GM23338 (cell line): ENCODE measurements around the gene FLRT2. TPM values are rescaled to one million over a fixed set of nuclear protein-coding genes. Genes with fewer than 3 reads are reported as not detected.

Source experiments
- ATAC-seq: fragments of 200-7000 bp; cut with Tn5 transposase; 3 replicates; pipeline ENCODE4 v1.9.1; 2020
- DNase-seq: peaks from one replicate; pipeline ENCODE4 v3.0.0-alpha.2; 2015; ENCODE audit warnings: low spot score
- H2AFZ ChIP-seq: fragments of 200-600 bp; sonication (generic); 2 replicates; pipeline ENCODE4 v1.8.0; 2016; ENCODE audit warnings: antibody characterized with exemption, mild to moderate bottlenecking, moderate library complexity
- H3F3A ChIP-seq: fragments of 200-600 bp; sonication (generic); replicated peaks from 2 replicates; pipeline ENCODE4 v1.8.0; 2017; ENCODE audit warnings: antibody characterized with exemption, mixed run types, low read depth
- H3K27ac ChIP-seq: fragments of 200-600 bp; sonication (generic); 2 replicates; pipeline ENCODE4 v1.6.1; 2016; ENCODE audit warnings: low read depth
- H3K27me3 ChIP-seq: fragments of 200-600 bp; sonication (generic); 2 replicates; pipeline ENCODE4 v1.8.0; 2016; ENCODE audit warnings: mild to moderate bottlenecking, mixed run types, moderate library complexity; ENCODE audit not compliant: insufficient read depth
- H3K36me3 ChIP-seq: fragments of 200-600 bp; sonication (generic); 2 replicates; pipeline ENCODE4 v1.8.0; 2016; ENCODE audit warnings: mild to moderate bottlenecking; ENCODE audit not compliant: insufficient read depth
- H3K4me1 ChIP-seq: fragments of 200-600 bp; sonication (generic); 2 replicates; pipeline ENCODE4 v1.8.0; 2016; ENCODE audit warnings: mild to moderate bottlenecking, moderate library complexity; ENCODE audit not compliant: insufficient read depth
- H3K4me2 ChIP-seq: fragments of 200-600 bp; sonication (generic); 2 replicates; pipeline ENCODE4 v1.7.1; 2017; ENCODE audit warnings: mixed run types
- H3K4me3 ChIP-seq: fragments of 200-600 bp; sonication (generic); 2 replicates; pipeline ENCODE4 v1.6.1; 2016; ENCODE audit warnings: mixed run types
- H3K79me2 ChIP-seq: fragments of 200-600 bp; sonication (generic); replicated peaks from 2 replicates; pipeline ENCODE4 v1.8.0; 2017; ENCODE audit warnings: mild to moderate bottlenecking; ENCODE audit not compliant: insufficient read depth
- H3K9me2 ChIP-seq: fragments of 200-600 bp; sonication (generic); 2 replicates; pipeline ENCODE4 v1.8.0; 2017; ENCODE audit not compliant: insufficient read depth
- H4K20me1 ChIP-seq: fragments of 200-600 bp; sonication (generic); replicated peaks from 2 replicates; pipeline ENCODE4 v1.8.0; 2017; ENCODE audit warnings: mild to moderate bottlenecking; ENCODE audit not compliant: insufficient read depth
- H3K27ac Mint-ChIP-seq: 2 replicates; pipeline ENCODE4 v1.8.0; 2020; ENCODE audit warnings: inconsistent platforms, mild to moderate bottlenecking, moderate library complexity, mixed read lengths
- H3K27me3 Mint-ChIP-seq: 3 replicates; pipeline ENCODE4 v1.8.0; 2022; ENCODE audit warnings: low read depth, mild to moderate bottlenecking, moderate library complexity, mixed read lengths, inconsistent platforms; ENCODE audit not compliant: insufficient read depth, poor library complexity
- H3K36me3 Mint-ChIP-seq: 3 replicates; pipeline ENCODE4 v1.8.0; 2021; ENCODE audit warnings: low read depth, mild to moderate bottlenecking, inconsistent platforms, moderate library complexity, mixed read lengths
- H3K4me1 Mint-ChIP-seq: 3 replicates; pipeline ENCODE4 v1.8.0; 2020; ENCODE audit warnings: mild to moderate bottlenecking, inconsistent platforms, mixed read lengths
- H3K4me3 Mint-ChIP-seq: 3 replicates; pipeline ENCODE4 v1.8.0; 2021; ENCODE audit warnings: moderate library complexity, mild to moderate bottlenecking, inconsistent platforms, mixed read lengths
- H3K9me3 Mint-ChIP-seq: 3 replicates; pipeline ENCODE4 v1.8.0; 2020; ENCODE audit warnings: moderate library complexity, mild to moderate bottlenecking, inconsistent platforms, mixed read lengths
- EZH2 ChIP-seq: fragments of 200-600 bp; sonication (generic); IDR thresholded peaks from one replicate; pipeline ENCODE4 v1.8.0; 2017; ENCODE audit warnings: antibody characterized with exemption, mild to moderate bottlenecking, low read depth; ENCODE audit not compliant: unreplicated experiment
- EZH2phosphoT487 ChIP-seq: fragments of 200-600 bp; sonication (generic); IDR thresholded peaks from one replicate; pipeline ENCODE4 v1.8.1; 2018; ENCODE audit warnings: antibody characterized with exemption; ENCODE audit not compliant: unreplicated experiment
- JUNB ChIP-seq: IDR thresholded peaks from one replicate; pipeline ENCODE4 v1.6.1; 2016; ENCODE audit warnings: antibody characterized with exemption; ENCODE audit not compliant: unreplicated experiment
- NANOG ChIP-seq: IDR thresholded peaks from 2 replicates; pipeline ENCODE4 v1.6.1; 2016; ENCODE audit warnings: antibody characterized with exemption, borderline replicate concordance
- POLR2AphosphoS5 ChIP-seq: IDR thresholded peaks from 2 replicates; pipeline ENCODE4 v1.6.1; 2016; ENCODE audit warnings: antibody characterized with exemption, low read depth
- STAT1 ChIP-seq: IDR thresholded peaks from one replicate; pipeline ENCODE4 v1.6.1; 2016; ENCODE audit warnings: antibody characterized with exemption; ENCODE audit not compliant: unreplicated experiment
- ZNF114 ChIP-seq: fragments of 250-450 bp; sonication (Bioruptor Pico); IDR thresholded peaks from 2 replicates; pipeline ENCODE4 v1.5.0; 2020; ENCODE audit warnings: mild to moderate bottlenecking, moderate library complexity
- ZNF331 ChIP-seq: fragments of 250-450 bp; sonication (Bioruptor Pico); IDR thresholded peaks from 2 replicates; pipeline ENCODE4 v1.5.0; 2020; ENCODE audit warnings: low read depth, mild to moderate bottlenecking, moderate library complexity
- polyA plus RNA-seq: library from polyadenylated mRNA; unstranded; fragments of >200 nt; fragmentation: Nextera tagmentation; extraction: Ambion mirVana; gene quantifications from 2 replicates; pipeline ENCODE4 v1.2.1, GENCODE V29; 2016
- total RNA-seq: library from RNA; depleted of rRNA; stranded (reverse); fragments of >200 nt; shearing (Covaris generic); gene quantifications from 2 replicates; pipeline ENCODE4 v1.2.3, GENCODE V29; 2014
- TF ChIP-seq, protein P1 (sequence below), 2 experiments: fragments of 200-600 bp in 1 of 2; sonication (generic) in 1 of 2; conservative IDR thresholded peaks; 2 replicates each; pipeline versions ENCODE4 v1.5.1 to v1.6.1; 2016 to 2017; ENCODE audit warnings: antibody characterized with exemption in 2 of 2, low read depth in 2 of 2, mild to moderate bottlenecking in 2 of 2, moderate library complexity in 1 of 2
- TF ChIP-seq, protein P2 (sequence below): fragments of 250-450 bp; sonication (Bioruptor Pico); IDR thresholded peaks from 2 replicates; pipeline ENCODE4 v1.5.0; 2020; ENCODE audit warnings: mild to moderate bottlenecking, moderate library complexity
- TF ChIP-seq, protein P3 (sequence below): IDR thresholded peaks from one replicate; pipeline ENCODE4 v1.6.1; 2018; ENCODE audit warnings: antibody characterized with exemption; ENCODE audit not compliant: unreplicated experiment

FLRT2 gene
- total and polyA plus RNA-seq, 2 experiments from 2014 or later, result 4.3 to 7.4 TPM

DNA sequence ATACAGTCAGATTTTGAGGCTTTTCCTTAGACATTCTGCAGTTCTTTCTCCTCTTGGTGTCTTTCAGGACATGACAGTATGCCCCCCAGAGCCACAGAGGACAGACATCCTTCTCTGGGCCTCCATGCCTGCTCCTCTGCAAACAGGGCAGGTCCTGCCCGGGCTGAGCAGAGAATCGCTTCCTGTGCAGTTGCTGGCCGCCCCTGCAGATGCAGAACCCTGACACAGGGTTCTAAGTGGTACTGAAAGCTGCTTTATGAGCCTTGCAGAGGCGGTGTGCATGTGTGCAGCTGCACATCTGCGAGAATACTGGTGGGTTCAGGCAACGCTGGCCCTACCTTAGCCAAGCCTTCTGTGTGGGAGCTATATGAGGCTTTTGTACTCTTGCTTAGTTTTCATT, 54.5 kb downstream of the FLRT2 start:
- Histone ChIP-seq H3K4me3 (no peak overlapping the region), H3K27me3 (no peaks in the 10 kb centered on the region), H3F3A (no peaks in the 10 kb centered on the region), H3K79me2 (0 out of 2 replicates have a peak, but pooled peaks cover 3% of the 10 kb centered on the region), H3K27ac (no peak overlapping the region), H3K9me2 (no peaks in the 10 kb centered on the region), H3K4me1 (peaks cover 9% of the 10 kb centered on the region), H2AFZ (no peak overlapping the region), H4K20me1 (no peaks in the 10 kb centered on the region), H3K4me2 (no peak overlapping the region), H3K36me3 (no peaks in the 10 kb centered on the region)
- no peak overlapping the region for H3K27ac Mint-ChIP-seq
- no peak for ATAC-seq
- peaks cover 17% of the 10 kb centered on the region for H3K4me1 Mint-ChIP-seq
- DNase-seq, result no peak
- TF ChIP-seq ZNF114, result no peak
- no peaks in the 10 kb centered on the region for H3K36me3 Mint-ChIP-seq
- H3K9me3 Mint-ChIP-seq, result no peaks in the 10 kb centered on the region; the same call in 2 of the 3 replicates
- H3K27me3 Mint-ChIP-seq, result no peaks in the 10 kb centered on the region
- no peak overlapping the region for H3K4me3 Mint-ChIP-seq

DNA sequence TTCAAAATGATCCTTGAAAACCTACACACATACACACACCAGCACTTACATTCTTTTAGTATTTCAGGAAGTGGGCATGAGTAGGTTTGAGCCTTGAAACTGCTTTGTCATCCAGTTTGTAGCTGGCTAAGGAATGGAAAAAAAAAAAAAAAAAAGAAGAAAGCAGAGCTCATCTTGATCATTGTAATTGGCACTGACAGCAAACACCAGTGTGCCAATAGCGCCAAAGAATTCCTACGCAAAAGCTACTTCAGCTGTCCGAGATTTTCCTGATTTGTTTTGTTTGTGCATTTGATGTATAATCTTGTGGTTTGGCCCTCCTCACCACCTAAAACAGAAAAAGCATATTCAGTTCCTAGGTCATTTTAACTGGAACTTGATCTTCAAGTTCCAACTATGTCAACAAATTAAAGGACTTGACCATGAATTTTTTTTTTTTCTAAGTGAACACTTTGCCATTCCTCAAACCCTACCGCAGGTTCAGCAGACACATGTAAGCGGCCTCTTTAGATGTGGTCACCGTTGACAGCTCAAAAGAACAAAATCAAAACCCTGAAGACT, 57.3 kb downstream of the FLRT2 start:
- no peaks in the 10 kb centered on the region for H3F3A ChIP-seq
- H3K9me2 ChIP-seq, result no peaks in the 10 kb centered on the region
- H3K4me1 ChIP-seq, result peaks cover 5% of the 10 kb centered on the region; the same call in 1 of the 2 replicates
- Mint-ChIP-seq H3K4me1 (peaks cover 12% of the 10 kb centered on the region), H3K27me3 (peaks cover 2% of the 10 kb centered on the region), H3K9me3 (no peaks in the 10 kb centered on the region; the same call in 2 of the 3 replicates), H3K4me3 (no peak overlapping the region), H3K27ac (no peak overlapping the region), H3K36me3 (peaks cover 3% of the 10 kb centered on the region; the same call in 1 of the 3 replicates)
- H3K4me2 ChIP-seq, result no peak overlapping the region
- no peaks in the 10 kb centered on the region for H4K20me1 ChIP-seq
- no peaks in the 10 kb centered on the region for H3K36me3 ChIP-seq
- H2AFZ ChIP-seq, result no peak overlapping the region
- DNase-seq, result no peak
- H3K27me3 ChIP-seq, result no peaks in the 10 kb centered on the region
- H3K4me3 ChIP-seq, result no peak overlapping the region
- H3K27ac ChIP-seq, result no peak overlapping the region
- 0 out of 2 replicates have a peak, but pooled peaks cover 3% of the 10 kb centered on the region for H3K79me2 ChIP-seq
- no peak for ATAC-seq
- TF ChIP-seq ZNF331 (CRISPR knock-in tag) (no peak), ZNF114 (no peak), POLR2AphosphoS5 (no peak), EZH2 (no peak), STAT1 (no peak), NANOG (no peak), EZH2phosphoT487 (no peak), JUNB (no peak)
- TF ChIP-seq, protein P1, sequence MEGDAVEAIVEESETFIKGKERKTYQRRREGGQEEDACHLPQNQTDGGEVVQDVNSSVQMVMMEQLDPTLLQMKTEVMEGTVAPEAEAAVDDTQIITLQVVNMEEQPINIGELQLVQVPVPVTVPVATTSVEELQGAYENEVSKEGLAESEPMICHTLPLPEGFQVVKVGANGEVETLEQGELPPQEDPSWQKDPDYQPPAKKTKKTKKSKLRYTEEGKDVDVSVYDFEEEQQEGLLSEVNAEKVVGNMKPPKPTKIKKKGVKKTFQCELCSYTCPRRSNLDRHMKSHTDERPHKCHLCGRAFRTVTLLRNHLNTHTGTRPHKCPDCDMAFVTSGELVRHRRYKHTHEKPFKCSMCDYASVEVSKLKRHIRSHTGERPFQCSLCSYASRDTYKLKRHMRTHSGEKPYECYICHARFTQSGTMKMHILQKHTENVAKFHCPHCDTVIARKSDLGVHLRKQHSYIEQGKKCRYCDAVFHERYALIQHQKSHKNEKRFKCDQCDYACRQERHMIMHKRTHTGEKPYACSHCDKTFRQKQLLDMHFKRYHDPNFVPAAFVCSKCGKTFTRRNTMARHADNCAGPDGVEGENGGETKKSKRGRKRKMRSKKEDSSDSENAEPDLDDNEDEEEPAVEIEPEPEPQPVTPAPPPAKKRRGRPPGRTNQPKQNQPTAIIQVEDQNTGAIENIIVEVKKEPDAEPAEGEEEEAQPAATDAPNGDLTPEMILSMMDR (conservative IDR thresholded peaks at IDR 0.05; ENCODE audit: low read depth in 2 of 2), result no peak
- TF ChIP-seq, protein P2, sequence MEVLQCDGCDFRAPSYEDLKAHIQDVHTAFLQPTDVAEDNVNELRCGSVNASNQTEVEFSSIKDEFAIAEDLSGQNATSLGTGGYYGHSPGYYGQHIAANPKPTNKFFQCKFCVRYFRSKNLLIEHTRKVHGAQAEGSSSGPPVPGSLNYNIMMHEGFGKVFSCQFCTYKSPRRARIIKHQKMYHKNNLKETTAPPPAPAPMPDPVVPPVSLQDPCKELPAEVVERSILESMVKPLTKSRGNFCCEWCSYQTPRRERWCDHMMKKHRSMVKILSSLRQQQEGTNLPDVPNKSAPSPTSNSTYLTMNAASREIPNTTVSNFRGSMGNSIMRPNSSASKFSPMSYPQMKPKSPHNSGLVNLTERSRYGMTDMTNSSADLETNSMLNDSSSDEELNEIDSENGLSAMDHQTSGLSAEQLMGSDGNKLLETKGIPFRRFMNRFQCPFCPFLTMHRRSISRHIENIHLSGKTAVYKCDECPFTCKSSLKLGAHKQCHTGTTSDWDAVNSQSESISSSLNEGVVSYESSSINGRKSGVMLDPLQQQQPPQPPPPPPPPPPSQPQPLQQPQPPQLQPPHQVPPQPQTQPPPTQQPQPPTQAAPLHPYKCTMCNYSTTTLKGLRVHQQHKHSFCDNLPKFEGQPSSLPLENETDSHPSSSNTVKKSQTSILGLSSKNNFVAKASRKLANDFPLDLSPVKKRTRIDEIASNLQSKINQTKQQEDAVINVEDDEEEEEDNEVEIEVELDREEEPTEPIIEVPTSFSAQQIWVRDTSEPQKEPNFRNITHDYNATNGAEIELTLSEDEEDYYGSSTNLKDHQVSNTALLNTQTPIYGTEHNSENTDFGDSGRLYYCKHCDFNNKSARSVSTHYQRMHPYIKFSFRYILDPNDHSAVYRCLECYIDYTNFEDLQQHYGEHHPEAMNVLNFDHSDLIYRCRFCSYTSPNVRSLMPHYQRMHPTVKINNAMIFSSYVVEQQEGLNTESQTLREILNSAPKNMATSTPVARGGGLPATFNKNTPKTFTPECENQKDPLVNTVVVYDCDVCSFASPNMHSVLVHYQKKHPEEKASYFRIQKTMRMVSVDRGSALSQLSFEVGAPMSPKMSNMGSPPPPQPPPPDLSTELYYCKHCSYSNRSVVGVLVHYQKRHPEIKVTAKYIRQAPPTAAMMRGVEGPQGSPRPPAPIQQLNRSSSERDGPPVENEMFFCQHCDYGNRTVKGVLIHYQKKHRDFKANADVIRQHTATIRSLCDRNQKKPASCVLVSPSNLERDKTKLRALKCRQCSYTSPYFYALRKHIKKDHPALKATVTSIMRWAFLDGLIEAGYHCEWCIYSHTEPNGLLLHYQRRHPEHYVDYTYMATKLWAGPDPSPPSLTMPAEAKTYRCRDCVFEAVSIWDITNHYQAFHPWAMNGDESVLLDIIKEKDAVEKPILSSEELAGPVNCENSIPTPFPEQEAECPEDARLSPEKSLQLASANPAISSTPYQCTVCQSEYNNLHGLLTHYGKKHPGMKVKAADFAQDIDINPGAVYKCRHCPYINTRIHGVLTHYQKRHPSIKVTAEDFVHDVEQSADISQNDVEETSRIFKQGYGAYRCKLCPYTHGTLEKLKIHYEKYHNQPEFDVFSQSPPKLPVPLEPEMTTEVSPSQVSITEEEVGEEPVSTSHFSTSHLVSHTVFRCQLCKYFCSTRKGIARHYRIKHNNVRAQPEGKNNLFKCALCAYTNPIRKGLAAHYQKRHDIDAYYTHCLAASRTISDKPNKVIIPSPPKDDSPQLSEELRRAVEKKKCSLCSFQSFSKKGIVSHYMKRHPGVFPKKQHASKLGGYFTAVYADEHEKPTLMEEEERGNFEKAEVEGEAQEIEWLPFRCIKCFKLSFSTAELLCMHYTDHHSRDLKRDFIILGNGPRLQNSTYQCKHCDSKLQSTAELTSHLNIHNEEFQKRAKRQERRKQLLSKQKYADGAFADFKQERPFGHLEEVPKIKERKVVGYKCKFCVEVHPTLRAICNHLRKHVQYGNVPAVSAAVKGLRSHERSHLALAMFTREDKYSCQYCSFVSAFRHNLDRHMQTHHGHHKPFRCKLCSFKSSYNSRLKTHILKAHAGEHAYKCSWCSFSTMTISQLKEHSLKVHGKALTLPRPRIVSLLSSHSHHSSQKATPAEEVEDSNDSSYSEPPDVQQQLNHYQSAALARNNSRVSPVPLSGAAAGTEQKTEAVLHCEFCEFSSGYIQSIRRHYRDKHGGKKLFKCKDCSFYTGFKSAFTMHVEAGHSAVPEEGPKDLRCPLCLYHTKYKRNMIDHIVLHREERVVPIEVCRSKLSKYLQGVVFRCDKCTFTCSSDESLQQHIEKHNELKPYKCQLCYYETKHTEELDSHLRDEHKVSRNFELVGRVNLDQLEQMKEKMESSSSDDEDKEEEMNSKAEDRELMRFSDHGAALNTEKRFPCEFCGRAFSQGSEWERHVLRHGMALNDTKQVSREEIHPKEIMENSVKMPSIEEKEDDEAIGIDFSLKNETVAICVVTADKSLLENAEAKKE, result no peak
- TF ChIP-seq, protein P3, sequence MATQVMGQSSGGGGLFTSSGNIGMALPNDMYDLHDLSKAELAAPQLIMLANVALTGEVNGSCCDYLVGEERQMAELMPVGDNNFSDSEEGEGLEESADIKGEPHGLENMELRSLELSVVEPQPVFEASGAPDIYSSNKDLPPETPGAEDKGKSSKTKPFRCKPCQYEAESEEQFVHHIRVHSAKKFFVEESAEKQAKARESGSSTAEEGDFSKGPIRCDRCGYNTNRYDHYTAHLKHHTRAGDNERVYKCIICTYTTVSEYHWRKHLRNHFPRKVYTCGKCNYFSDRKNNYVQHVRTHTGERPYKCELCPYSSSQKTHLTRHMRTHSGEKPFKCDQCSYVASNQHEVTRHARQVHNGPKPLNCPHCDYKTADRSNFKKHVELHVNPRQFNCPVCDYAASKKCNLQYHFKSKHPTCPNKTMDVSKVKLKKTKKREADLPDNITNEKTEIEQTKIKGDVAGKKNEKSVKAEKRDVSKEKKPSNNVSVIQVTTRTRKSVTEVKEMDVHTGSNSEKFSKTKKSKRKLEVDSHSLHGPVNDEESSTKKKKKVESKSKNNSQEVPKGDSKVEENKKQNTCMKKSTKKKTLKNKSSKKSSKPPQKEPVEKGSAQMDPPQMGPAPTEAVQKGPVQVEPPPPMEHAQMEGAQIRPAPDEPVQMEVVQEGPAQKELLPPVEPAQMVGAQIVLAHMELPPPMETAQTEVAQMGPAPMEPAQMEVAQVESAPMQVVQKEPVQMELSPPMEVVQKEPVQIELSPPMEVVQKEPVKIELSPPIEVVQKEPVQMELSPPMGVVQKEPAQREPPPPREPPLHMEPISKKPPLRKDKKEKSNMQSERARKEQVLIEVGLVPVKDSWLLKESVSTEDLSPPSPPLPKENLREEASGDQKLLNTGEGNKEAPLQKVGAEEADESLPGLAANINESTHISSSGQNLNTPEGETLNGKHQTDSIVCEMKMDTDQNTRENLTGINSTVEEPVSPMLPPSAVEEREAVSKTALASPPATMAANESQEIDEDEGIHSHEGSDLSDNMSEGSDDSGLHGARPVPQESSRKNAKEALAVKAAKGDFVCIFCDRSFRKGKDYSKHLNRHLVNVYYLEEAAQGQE, result no peak
